Anterior cingulate cortex (tissue), 58 donors: ENCODE results near the gene NID2.

Experiments
- DNase-seq, 58 donors: peaks; one replicate each; lab custom pipeline; 2025; lab: John Stamatoyannopoulos, UW

The NID2 gene

GRCh38 chr14:51969852-51970540, 98.9 kb downstream of the NID2 start:
- DNase-seq, result no peak

- DNase-seq, result no peak
Observed at GRCh38 chr14:51967521-51967920, 101.3 kb downstream of the NID2 start.

DNA sequence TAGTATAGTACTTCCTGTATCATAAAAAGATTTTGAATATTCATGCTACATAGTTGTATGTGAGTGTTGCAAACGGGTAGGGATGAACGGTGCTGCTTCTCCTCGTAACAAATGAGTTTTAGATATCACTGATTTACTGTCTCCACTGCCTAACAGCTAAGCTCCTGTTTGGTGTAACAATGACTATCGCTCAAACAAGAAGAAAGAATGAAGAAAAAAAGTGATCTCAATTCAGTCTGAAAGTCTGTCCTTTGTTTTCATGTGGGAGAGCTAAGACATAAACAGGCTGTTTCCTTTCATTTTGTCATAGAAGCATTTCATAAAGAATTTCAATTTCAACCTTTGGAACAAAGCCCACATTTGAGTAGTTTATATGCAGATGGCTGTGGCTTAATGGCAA, 105.6 kb downstream of the NID2 start:
- DNase-seq, result no peak

DNA sequence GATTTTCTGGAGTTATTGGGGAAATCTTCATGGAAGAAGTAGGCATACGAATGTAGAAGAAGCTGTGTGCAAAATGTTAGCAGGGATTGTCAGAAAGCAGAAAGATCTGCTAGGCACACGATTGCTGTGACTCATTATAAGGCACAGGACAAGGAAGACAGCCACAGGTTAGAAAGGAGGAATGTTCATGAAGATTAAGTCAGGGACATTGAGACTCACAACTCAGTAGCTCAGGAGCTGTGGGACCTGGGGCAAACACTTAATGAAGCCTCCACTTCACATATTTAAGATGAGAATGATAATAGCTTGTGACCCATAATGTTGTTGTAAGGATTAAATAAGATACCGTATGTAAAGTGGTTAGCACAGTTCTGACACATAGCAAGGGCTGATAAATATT, 106.1 kb downstream of the NID2 start:
- no peak for DNase-seq

DNA sequence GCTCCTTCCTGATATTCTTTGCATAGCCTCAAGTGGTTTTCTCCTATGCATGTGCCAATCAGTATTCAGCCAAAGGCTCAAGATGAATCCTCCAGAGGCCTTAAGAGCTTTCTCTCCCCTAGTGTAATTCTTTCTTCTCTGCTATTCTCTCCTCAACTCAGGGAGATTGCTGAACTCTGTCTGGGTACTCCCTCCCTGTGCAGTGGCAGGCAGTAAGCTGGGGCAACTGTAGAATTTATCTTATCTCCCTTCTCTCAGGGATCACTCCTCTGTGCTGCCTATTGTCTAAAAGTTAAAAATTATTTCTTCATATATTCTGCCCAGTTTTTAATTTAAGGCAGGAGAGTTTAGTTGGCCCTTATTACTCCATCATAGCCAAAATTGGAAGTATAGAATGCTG, 108.0 kb downstream of the NID2 start:
- no peak for DNase-seq

DNA sequence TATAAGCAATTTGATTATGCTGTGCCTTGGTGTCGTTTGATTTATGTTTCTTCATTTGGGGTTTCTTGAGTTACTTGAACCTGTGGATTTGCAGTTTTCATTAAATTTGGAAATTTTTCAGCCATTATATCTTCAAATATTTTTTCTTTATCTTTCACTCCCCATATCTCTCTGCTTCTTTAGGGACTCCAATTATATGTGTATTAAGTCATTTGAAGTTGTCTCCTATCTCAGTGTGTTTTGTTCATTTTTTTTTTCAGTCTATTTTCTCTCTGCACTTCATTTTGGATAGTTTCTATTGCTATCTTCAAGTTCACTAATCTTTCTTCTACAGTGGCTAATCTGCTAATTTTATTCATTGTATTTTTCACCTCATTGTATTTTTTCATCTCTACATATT, 108.9 kb downstream of the NID2 start:
- DNase-seq, result no peak

GRCh38 chr14:51957950-51958349, 110.9 kb downstream of the NID2 start:
- no peak for DNase-seq
